Transverse colon (tissue), 4 donors: ENCODE data around the gene ST6GALNAC6. TPM values are rescaled to one million over a fixed set of nuclear protein-coding genes. Genes with fewer than 3 reads are reported as not detected.

Source experiments
- DNase-seq: peaks from one replicate; pipeline ENCODE4 v3.0.0-alpha.2; 2019
- H3K27ac ChIP-seq, 4 donors: fragments of 200-600 bp; sonication (generic); 2 replicates each; pipeline ENCODE4 v1.5.1; 2016 to 2018; ENCODE audit warnings: inconsistent platforms in 4 of 4
- H3K27me3 ChIP-seq: fragments of 200-600 bp; sonication (generic); 2 replicates; pipeline ENCODE4 v1.5.1; 2017; ENCODE audit warnings: inconsistent platforms
- H3K36me3 ChIP-seq, 4 donors: fragments of 200-600 bp; sonication (generic); 2 replicates each; pipeline ENCODE4 v1.5.1; 2017 to 2019; ENCODE audit warnings: inconsistent platforms in 4 of 4
- H3K4me1 ChIP-seq, 4 donors: fragments of 200-600 bp; sonication (generic); 2 replicates each; pipeline ENCODE4 v1.5.1; 2017 to 2020; ENCODE audit warnings: inconsistent platforms in 4 of 4
- H3K4me3 ChIP-seq, 4 donors: fragments of 200-600 bp; sonication (generic); 1 replicate in 1 of 4; 2 replicates in 3 of 4; pipeline versions ENCODE4 v1.5.1 to v1.6.1; 2017 to 2019; ENCODE audit warnings: inconsistent platforms in 4 of 4
- H3K9me3 ChIP-seq, 2 donors: fragments of 200-600 bp; sonication (generic); 2 replicates each; pipeline ENCODE4 v1.5.1; 2017 to 2019; ENCODE audit warnings: inconsistent platforms in 2 of 2
- EP300 ChIP-seq: sonication (generic); formaldehyde crosslinking; IDR thresholded peaks from one replicate; pipeline ENCODE4 v1.6.1; 2017; ENCODE audit warnings: antibody characterized with exemption, low read depth
- POLR2A ChIP-seq: fragments of 450-650 bp; IDR thresholded peaks from one replicate; pipeline ENCODE4 v1.6.1; 2016; ENCODE audit warnings: antibody characterized with exemption, mild to moderate bottlenecking, moderate library complexity
- POLR2AphosphoS5 ChIP-seq, 3 donors: sonication (generic); formaldehyde crosslinking; IDR thresholded peaks; one replicate each; pipeline ENCODE4 v1.6.1; 2016; ENCODE audit warnings: antibody characterized with exemption in 3 of 3
- whole genome bisulfite sequencing, 2 donors: methylation state at CpG; one replicate each; pipeline ENCODE4 v1.1.5; 2018; ENCODE audit warnings: low coverage in 1 of 2; 5-methylcytosine and 5-hydroxymethylcytosine counted together
- in situ Hi-C, 4 donors: fragments of 200-750 bp; cut with MboI; loops; one replicate each; pipeline versions ENCODE4 v1.15.0 to v1.15.1; 2017; ENCODE audit warnings: low sequenced_read_pairs in 3 of 4, low pct_ligation_motif_present in 1 of 4, low pct_unique_long_range_greater_than_20kb in 1 of 4
- intact Hi-C: fragments of 100-400 bp; cut with DNase I; formaldehyde crosslinking; loops from one replicate; pipeline ENCODE4 v1.15.1; 2023; ENCODE audit warnings: low total_unique reads
- total RNA-seq, 4 donors: library from RNA; depleted of rRNA; stranded (reverse); fragments of >200 nt; gene quantifications; one replicate each; pipeline ENCODE4 v1.1.0, GENCODE V29; 2016
- TF ChIP-seq, protein P1 (sequence below), 5 experiments: fragments of 200-600 bp in 3 of 5; fragments of 450-650 bp in 2 of 5; sonication (generic) in 3 of 5; IDR thresholded peaks; 1 replicate in 2 of 5; 2 replicates in 3 of 5; pipeline ENCODE4 v1.5.1; 2016 to 2017; ENCODE audit warnings: antibody characterized with exemption in 5 of 5, inconsistent platforms in 3 of 5, mild to moderate bottlenecking in 2 of 5, moderate library complexity in 1 of 5

ST6GALNAC6 gene, protein sequence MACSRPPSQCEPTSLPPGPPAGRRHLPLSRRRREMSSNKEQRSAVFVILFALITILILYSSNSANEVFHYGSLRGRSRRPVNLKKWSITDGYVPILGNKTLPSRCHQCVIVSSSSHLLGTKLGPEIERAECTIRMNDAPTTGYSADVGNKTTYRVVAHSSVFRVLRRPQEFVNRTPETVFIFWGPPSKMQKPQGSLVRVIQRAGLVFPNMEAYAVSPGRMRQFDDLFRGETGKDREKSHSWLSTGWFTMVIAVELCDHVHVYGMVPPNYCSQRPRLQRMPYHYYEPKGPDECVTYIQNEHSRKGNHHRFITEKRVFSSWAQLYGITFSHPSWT
- total RNA-seq, result 10 to 100 TPM; 41.0 to 80.4 (median 75.7) TPM

DNA sequence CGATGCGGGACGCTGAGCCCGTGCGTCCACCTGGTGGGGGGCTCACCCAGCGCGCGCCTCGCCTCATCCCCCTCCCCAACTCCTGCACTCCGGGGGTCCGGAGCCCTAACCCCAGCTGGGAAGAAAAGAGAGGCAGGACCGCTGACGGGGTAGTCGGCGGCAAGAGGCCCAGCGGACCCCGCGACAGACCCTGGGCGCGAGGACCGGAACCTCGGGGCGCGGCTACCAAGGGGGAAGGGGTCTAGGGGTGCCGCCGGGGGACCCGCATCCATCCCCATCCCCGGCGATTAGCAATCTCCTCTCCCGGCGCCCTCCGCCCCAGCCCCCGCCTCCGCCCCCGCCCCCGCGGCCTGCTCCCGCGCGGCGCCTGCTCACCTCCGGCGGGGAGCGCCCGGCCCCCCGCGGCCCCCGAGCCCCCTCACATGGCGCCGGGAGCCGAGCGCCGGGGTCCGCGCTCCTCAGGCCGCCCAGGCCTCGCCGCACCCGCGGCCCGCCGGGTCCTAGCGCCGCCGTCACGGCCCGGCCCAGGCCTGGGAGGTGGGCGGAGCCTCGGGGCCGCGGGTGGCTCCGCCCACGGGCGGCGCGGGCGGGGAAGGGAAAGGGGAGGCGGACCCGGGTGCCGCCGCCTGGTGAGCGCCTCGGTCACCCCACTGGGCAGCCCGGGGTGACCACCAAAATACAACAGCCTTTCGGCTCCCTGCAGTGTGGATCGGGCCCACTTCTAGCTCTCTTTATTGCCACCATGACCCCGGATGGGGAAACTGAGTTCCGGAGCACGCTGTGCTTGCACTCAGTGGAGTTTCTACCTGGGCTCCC lies at the start of gene ST6GALNAC6:
Gene ST6GALNAC6 (minus strand): TSS at position 476 of the 816 bp plus-strand sequence. CDS start 1,622 bp downstream, outside the sequence.
- intact Hi-C loops, result no loop called here
- Histone ChIP-seq H3K27me3 (no peaks in the 10 kb centered on the region), H3K36me3 (peaks cover 0 to 18% (median 4%) of the 10 kb centered on the region in 4 donors), H3K4me3 (peak within 1 kb of the TSS; percentile 44 to 87 (median 80)), H3K4me1 (peaks cover 25 to 71% (median 47%) of the 10 kb centered on the region in 4 donors), H3K27ac (peak within 1 kb of the TSS; percentile 88 to 93 (median 90)), H3K9me3 (no peaks in the 10 kb centered on the region)
- in situ Hi-C loops, result no loop called here
- peak in 1 of 3 donors; percentile 11 for TF ChIP-seq POLR2AphosphoS5 (IDR thresholded peaks at IDR 0.05)
- TF ChIP-seq, protein P1, sequence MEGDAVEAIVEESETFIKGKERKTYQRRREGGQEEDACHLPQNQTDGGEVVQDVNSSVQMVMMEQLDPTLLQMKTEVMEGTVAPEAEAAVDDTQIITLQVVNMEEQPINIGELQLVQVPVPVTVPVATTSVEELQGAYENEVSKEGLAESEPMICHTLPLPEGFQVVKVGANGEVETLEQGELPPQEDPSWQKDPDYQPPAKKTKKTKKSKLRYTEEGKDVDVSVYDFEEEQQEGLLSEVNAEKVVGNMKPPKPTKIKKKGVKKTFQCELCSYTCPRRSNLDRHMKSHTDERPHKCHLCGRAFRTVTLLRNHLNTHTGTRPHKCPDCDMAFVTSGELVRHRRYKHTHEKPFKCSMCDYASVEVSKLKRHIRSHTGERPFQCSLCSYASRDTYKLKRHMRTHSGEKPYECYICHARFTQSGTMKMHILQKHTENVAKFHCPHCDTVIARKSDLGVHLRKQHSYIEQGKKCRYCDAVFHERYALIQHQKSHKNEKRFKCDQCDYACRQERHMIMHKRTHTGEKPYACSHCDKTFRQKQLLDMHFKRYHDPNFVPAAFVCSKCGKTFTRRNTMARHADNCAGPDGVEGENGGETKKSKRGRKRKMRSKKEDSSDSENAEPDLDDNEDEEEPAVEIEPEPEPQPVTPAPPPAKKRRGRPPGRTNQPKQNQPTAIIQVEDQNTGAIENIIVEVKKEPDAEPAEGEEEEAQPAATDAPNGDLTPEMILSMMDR (IDR thresholded peaks at IDR 0.05), result no peak
- DNase-seq, result peak; percentile 79
- 0% methylated on average over 27 of the region's 89 CpGs; no CpG with 5 or more reads in 1 of the 2 donors for WGBS, 2 donors

DNA sequence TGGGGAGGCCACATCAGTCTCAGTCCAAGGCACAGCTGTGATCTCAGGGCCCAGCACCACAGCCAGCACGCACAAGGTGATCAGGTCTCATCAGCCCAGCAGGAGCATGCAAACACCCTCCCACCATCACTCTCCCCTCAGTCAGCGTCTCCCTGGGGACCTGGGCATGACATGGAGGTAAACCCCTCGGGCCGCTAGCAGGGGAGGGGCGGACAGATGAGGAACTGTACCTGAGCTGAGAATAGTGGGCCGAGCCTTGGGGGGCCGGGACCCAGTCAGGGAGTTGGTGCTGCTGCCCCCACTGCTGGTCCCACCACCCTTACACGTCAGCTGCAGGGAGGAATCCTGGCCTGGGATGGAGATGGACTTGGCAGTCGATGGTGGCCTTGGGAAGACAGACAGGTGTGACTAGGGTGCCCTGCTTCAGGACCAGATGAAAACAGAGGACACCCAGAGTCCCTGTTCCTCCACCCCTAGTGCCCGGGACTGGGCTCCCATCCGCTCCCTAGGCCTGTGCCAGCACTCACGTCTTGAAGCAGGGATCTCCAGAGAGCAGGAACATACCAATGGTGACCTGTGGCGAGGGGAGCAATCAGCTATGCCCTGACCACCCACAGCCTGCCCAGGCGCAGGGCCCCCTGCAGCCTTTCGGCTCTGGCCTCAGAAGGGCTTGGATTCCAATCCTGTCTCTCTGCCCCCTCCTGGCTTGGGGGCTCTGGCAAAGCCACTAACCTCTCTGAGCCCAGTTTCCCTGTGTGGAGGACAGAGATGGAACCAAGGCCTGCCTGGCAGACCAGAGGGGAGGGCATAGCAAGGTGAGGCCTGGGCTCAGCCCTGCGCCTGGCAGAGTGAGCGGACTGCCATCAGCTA lies 48.7 kb upstream of the ST6GALNAC6 start:
- Histone ChIP-seq H3K27ac (no peak overlapping the region), H3K9me3 (no peaks in the 10 kb centered on the region), H3K4me1 (peaks cover 9 to 27% (median 15%) of the 10 kb centered on the region in 4 donors), H3K27me3 (no peaks in the 10 kb centered on the region), H3K4me3 (no peak overlapping the region), H3K36me3 (peaks cover 0 to 12% (median 0%) of the 10 kb centered on the region in 4 donors)
- intact Hi-C loops, result no loop called here
- in situ Hi-C loops, result loop anchor here (5.0 to 10.0 kb wide), 3 partner anchors 84 to 89 kb away; no protein-coding TSS in a partner anchor
- 81% methylated on average over 15 of the region's 17 CpGs; no CpG with 5 or more reads in 1 of the 2 donors for WGBS, 2 donors
- TF ChIP-seq EP300, result no peak
- no peak for TF ChIP-seq POLR2AphosphoS5 (IDR thresholded peaks at IDR 0.05)
- TF ChIP-seq, protein P1 (IDR thresholded peaks at IDR 0.05), result no peak
- no peak for TF ChIP-seq POLR2A
- DNase-seq, result no peak

DNA sequence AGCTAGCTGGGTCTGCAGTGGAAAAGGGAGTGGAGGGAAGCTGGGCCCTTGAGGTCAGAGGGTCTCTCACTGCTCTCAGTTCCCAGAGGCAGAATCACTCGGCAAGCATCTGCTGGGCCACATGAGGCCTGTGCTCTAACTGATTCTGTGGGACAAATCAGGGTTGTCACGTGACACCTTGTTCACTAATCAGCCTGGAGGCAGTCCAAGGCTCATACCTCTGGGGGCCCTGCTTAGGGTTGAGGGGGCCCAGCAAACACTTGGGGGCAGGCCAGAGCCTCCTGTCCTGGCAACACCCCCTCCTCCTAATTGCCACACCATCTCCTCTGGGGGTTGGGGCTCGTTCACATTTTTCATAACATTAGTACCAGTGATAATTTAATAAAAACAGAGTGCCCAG lies 47.3 kb upstream of the ST6GALNAC6 start:
- H3K9me3 ChIP-seq, result no peaks in the 10 kb centered on the region
- in situ Hi-C loops, result loop anchor here (5.0 to 10.0 kb wide), 3 partner anchors 86 to 91 kb away; no protein-coding TSS in a partner anchor
- H3K27me3 ChIP-seq, result no peaks in the 10 kb centered on the region
- no peak overlapping the region for H3K4me3 ChIP-seq
- DNase-seq, result no peak
- H3K27ac ChIP-seq, result no peak overlapping the region
- WGBS, 2 donors, result 76% methylated on average over 2 of the region's 3 CpGs; no CpG with 5 or more reads in 1 of the 2 donors
- intact Hi-C loops, result no loop called here
- TF ChIP-seq EP300, result no peak
- no peak for TF ChIP-seq POLR2AphosphoS5 (IDR thresholded peaks at IDR 0.05)
- TF ChIP-seq POLR2A, result no peak
- TF ChIP-seq, protein P1 (IDR thresholded peaks at IDR 0.05), result no peak
- peaks cover 0 to 12% (median 0%) of the 10 kb centered on the region in 4 donors for H3K36me3 ChIP-seq
- H3K4me1 ChIP-seq, result peaks cover 4 to 13% (median 5%) of the 10 kb centered on the region in 4 donors
